HCEC 1CT (cell line): Measurements from ENCODE around the gene DERL3.
A peak's percentile ranks its signal among the peaks of the same experiment; 100 is the strongest.

Experiments
- DNase-seq: peaks from one replicate; pipeline ENCODE4 v3.0.0-alpha.2; 2017

Gene DERL3

DNA sequence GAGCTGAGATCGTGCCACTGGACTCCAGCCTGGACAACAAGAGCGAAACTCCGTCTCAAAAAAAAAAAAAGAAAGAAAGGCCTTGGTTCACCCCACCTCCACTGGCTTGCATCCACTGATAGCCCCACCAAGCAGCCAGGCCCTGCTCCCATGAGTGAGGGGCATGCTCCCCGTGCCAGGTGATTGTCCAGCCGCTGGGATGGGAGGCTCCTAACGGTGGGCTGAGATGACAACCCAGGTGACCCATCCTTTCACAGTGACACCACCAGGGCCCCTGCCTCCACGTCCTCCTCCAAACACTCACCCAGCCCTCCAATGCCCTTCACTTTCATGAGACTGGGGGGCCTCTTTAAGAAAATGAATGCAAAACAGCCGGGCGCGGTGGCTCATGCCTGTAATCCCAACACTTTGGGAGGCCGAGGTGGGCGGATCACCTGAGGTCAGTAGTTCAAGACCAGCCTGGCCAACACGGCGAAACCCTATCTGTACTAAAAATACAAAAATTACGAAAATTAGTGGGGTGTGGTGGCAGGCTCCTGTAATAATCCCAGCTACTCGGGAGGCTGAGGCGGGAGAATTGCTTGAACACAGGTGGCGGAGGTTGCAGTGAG lies 8.6 kb upstream of the DERL3 start:
- no peak for DNase-seq

DNA sequence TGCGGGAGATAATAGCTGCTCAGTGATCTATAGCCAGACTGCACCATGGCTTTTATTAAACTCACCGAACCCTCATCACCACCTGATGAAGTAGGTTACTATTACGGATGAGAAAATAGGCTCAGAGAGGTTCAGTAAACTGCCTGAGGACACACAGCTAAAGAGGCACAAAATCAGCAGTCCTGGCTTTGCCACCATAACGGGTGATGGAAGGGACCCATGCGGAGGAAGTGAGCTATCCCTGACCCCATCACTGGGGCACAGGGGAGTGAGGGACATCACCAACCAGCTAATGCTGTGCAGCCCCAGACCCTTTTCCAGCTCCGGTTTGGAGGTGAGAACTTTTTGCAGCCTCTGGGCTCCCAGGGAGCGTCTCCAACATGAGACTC lies 7.3 kb upstream of the DERL3 start:
- DNase-seq = no peak

DNA sequence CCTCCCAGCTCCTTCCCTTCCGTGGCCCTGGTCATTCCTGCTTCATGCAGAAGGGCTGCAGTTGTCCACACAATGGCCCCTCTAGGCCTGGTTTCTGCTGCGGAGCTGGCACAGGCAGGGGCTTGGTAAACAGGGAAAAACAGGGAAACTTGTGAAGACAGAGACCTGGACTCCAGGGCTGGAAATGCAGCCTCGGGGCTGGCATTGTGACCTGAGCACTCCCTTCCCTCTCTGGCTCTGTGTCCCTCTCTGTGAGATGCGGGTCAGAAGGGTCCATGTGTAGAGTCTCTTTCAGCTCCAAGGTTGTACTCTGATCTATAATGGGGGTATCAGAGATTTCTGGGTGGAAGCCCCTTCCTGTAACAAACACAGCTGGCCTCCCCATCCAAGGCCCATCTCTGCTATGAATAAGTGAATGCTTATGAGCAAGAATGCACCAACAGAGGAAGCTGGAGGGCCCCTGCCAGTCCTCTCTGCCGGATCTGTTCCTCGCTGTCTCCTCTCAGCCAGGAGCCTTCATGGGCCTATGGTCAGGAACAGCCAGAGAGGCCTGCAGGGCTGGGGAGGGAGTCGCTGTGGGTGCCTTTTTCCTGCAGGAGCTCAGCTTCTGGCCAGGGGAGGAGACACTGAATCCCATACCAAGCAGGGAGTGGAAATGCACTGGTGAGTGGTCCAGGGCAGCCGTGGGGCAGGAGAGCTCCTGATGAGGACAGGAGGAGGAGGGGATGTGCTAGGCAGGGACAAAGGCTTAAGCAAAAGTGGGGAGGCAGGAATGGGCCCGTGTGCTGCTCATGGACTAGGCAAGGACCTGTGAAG lies 6.7 kb upstream of the DERL3 start:
- no peak for DNase-seq

DNA sequence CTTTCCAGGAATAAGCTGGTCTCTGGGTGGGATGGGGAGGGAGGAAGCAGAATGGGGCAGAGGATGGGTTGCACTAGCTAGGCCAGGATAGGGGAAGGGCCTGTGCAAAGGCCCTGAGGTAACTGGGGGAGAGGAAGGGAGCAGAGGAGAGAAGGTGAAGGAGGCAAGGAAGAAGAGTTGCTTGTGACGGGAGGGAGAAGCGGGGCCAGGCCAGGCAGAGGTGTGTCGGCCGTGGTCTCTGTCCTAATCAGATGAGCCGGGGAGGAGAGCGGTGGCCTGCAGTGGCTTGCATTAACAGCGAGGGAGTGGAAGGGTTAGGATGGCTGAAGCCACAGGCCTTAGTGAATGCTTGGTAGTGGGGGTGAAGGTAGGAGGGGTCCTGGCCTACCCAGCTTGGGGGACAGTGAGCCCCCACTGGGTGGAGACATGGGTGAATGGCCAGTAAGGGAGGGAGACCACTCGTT lies 6.0 kb upstream of the DERL3 start:
- DNase-seq = no peak

DNA sequence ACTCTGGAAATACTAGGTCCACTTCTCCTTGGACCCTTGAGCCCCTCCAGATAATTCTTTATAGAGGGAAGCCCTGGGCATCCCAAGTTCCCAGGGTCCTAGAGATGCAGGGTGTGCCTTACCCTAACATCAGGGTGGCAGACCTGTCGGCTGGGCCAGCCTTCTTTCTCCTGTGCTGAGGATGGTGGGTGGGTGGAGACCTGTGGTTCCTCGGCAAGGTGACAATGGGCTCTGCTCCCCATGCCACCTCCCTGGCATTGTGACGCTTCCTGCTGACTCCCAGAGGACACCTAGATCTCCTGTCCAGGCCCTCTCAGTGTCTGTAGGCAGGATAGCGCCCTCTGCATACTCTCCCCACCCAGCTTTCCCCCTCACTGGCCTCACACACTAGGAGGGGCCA lies 3.8 kb upstream of the DERL3 start:
- DNase-seq = no peak

DNA sequence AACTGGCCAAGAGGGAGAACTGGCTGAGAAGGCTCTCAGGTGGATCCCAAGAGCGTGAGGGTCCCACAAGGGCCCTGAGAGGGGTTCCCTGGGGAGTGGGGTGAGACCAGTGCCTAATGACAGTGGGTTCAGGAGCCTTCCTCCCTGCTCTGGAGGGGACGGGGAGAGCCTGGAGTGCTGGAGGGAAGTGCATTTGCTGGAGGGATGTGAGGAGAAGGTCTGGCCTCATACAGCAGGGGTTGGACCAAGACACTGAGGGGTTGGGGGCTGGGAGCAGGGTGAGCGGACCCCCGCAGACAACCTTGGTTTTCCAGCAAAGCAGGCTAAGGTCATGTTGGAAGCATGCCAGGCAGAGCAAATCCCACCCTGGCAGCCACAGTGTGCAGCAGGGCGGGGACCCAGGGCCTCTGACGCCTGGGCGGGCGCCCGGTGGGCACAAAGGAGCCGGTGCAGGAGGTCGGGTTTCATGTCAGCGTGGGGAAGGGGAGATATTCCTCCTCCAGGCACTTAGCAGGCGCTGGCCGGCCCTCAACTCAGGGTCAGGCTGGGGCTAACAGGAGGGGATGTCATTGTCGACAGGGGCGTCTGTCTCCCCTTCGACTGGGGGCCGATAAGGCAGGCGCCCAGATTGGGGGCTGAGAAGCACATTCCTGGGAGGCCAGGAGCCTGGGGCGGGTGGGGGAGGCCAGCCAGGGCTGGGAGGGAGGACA lies 3.1 kb upstream of the DERL3 start:
- no peak for DNase-seq

DNA sequence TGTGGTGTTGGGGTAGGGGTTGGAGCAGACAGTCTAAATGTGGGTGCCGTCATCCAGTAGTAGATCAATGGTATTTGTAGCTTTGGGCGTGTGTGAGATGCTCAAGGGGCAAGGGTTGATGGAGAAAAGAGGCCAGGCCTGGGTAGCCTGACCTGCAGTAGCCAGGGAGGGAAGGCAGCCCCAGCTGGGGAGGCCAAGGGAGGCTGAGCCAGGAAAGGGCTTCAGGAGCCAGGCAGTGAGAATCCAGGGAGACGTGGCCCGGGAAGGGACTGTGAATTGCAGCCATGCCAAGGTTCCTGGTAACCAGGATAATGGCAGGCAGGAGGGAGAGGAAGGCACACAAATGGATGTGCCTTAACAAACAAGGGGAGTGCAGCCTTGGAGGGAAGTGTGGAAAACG lies 2.5 kb upstream of the DERL3 start:
- no peak for DNase-seq

DNA sequence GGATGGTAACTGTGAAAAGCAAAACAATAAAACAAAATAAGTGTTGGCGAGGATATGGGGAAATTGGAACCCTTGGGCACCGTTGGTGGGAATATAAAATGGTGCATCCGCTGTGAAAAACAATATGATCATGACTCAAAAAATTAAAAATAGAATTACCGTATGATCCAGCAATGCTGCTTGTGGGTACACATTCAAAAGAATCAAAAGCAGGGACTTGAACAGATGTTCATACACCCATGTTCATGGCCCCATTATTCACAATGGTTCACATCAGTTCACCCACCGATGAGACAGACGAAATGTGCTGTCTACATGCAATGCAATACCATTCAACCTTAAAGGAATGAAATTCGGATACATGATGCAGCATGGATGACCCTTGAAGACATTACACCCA lies 1.2 kb upstream of the DERL3 start:
- peak; percentile 6 for DNase-seq

DNA sequence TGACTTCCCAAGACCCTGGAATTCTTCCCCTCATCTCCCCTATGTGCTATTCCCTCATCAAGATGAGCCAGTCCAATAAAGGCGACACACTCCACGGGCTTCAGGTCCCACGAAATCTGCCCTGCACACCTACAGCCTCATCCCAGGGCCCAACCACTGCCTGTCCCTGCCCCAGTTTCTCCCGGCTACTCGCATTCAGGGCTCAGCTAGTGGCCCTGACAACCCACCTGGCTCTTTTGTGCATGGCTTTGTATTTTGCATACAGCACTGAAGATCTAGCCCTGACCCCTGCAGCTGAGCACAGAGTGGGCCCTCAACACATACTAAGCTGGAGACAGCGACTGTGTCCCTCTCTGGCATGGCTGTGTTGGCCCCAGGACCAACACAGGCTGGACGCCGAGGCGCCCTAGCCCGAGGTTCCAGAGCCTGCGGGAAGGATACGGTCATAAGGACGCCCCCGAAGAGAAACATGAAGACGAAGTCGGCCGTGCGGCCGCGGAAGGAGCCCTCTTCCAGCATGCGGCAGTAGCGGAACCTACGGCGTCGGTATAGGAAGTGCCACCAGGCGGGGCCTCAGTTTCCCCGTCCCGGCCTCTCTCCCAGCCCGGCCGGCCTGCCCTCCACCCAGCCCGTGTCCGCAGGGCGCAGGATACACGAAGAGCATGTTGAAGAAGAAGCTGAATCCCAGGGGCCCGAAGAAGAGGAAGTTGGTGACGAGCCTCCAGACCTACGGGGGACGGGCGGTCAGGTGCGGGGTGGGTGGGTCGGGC lies 710 bp downstream of the DERL3 start:
- DNase-seq = no peak

DNA sequence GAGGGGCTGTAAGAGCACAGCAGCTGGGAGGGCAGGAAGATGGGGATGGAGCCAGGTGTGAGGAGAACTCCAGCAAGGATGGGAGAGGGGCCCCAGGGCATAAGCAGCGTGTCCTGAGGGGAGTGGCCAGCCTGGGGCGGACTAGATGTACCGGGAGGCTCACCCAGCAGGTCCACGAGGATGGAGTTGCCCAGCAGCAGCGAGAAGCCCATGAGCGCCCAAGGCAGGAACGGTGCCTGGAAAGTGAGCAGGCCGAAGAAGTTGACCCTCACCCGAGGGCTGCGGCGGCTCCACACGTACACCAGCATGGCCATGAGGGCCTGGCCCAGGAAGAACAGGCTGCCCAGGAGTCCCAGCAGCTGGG lies 1.3 kb downstream of the DERL3 start:
- DNase-seq = no peak

DNA sequence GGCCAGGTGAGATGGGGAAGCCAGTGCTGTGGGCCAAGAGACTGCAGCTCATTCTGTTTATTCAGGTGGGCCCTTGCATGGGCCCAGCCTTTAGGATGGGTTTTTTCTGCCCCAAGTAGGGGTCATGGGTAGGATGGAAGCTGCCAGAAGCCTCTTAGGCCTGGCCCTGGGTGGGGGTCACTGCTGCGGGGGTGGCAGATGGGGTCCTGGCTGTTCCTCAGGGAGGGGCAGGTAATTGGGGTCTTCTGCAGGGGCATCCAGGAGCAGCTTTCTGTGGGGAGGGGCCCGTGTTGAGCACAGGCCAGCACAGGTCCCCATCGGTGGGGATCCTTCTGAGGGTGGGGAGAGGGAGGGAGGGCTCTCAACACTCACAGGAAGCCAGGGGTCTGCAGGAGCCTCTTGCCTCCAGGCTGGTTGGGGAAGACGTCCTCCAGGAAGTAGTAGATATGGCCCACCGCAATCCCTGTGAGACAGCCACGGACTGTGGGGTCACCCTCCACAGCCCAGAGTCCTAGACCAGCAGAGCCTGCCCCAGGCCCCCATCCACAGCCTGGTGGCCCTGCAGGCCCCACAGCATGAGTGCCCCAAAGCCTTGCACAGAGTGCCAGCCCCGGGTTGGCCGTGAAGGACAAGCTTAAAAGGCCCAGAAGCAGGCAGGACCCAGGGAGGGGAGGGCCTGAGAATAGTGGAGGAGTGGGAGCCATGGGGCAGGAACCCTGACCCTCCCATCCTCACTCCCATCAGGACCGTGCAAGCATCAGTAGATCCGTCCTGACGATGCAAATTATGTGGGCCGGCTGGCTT lies 1.9 kb downstream of the DERL3 start:
- no peak for DNase-seq

DNA sequence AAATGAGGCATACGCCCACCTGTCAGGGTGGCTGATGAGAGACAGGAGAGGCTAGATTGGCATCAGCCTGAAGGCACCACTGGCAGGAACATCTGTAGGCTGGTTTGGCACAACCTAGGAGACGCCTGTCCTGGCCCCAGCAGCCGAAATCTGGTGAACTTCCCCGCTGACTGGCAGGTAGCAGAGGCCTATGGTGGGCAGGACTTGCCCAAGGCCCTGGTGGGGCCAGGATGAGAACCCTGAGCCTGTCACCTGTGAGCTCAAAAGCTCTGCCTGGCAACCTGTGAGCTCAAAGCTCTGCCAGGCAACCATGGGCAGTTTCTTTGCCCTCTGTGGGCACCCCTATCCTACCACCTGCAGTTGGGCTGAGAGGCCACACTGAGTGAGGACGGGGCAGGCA lies 2.5 kb downstream of the DERL3 start:
- no peak for DNase-seq

DNA sequence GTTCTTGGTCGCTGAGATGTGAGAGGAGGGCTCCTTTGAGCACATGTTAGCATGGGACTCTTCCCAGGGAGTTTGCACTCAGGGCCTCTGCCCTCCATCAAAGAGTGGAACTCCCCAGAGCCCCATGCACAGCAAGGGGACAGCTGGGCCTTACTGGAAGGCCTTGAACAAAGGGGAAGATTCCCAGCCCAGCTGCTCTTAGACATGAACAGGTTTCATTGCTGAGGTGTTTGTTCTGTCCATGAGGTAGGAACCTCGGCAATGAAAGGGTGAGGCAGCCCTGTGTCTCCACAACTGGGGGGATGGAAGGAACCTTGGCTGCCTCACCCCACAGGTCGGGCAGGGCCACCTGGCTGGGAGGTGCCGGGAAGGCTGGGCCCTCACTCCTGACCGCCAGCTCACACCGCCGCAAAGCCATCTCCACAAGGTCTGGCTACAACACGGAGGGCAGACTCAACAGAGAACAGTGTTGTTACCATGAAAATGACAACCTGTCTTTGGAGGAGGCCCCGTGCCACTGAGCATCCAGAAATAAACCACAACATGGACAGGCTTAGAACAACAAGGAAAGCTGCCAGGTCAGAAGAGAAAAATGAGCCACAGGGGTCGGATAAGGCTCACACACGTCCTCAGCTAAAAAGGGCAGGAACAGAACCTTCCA lies 3.2 kb downstream of the DERL3 start:
- no peak for DNase-seq

DNA sequence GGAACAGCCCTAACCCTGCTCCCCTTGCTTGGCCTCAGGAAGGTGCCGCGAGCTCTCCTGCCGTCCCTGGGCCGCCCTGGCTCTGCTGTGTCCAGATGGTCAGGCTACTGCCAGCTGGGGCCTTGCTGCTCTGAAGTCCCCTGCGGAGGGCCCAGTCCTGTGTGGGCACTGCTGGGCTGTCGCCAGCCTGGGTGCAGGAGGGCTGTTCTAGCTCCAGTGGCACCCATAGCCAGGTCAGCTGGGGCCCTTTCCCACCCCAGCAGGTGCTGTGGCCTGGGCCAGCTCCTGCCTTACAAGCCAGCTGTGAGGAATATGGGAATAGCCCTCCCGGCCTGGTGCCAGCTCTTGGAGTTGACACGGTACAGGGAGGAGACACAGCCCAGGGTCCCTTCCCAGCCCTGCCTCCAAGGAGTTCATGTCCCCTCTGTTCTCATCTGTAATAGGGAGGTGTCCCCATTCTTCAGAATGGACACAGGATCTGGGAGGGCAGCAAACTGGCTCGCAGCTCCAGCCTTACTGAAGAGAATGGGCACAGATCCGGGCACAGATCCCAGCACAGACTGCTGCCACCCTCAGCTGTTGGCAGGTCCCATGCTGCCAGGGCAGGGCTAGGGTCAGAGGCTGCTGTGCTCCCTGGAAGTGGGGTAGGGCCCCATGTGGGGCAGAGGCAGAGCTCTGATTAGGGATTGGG lies 3.9 kb downstream of the DERL3 start:
- no peak for DNase-seq

DNA sequence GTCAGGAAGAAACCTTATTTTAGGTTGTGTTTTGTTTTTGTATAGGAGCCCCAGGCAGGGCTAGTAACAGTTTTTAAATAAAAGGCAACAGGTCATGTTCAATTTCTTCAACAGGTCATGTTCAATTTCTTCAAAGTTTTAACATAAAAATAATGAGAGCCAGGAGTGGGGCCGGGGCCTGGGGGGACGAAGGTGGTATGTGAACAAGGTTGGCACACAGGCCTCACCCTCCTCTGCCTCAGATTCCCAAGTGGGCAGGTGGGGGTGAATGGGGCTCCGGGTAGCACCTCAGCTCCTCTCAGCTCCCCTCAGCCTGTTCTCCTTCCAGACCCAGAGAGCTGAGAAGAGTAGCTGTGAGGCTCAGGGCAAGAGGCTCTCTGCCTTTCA lies 4.4 kb downstream of the DERL3 start:
- no peak for DNase-seq

DNA sequence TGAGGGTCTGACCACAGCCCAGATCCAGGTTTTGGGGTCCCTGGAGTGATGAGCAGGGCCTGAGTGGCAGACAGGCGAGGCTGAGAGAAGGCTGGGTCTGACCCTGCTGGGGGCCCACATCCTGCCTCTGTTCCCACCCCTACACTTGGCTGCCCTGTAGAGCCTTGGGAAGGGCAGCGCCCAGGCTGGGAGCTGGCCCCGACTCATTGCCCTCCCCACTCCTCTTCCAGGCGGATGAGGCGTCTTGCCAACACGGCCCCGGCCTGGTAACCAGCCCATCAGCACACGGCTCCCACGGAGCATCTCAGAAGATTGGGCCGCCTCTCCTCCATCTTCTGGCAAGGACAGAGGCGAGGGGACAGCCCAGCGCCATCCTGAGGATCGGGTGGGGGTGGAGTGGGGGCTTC lies 4.9 kb downstream of the DERL3 start:
- DNase-seq = no peak

DNA sequence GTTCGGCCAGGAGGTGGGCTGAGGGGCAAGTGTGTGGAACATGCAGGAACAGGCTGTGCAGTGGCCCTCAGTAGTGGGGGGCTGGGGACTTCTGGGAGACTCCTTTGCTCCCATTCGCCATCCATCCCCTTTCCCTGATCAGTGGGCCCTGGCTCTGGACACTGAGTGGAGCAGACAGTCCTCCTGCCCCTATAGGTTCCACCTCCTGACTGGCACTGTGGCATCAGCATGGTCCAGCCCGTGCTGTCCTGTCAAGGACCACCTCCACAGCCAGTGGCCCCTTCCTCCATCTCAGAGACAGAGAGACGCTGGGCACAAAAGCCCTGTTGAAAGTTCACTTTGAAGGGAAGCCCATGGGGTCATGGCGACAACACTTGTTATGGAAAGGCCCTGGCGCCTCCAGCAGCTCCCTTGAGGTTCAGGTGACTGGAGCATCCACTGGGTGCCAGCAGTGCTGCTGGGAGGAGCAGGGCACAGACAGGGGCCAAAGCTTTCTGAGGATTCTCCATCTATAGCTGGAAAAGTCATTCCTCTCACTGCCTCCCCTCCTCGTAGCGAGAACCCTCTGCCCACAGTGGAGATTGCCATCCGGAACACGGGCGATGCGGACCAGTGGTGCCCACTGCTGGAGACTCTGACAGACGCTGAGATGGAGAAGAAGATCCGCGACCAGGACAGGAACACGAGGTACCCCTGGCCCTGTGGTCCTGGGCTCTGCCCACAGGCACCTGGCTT lies 5.6 kb downstream of the DERL3 start:
- DNase-seq = no peak

DNA sequence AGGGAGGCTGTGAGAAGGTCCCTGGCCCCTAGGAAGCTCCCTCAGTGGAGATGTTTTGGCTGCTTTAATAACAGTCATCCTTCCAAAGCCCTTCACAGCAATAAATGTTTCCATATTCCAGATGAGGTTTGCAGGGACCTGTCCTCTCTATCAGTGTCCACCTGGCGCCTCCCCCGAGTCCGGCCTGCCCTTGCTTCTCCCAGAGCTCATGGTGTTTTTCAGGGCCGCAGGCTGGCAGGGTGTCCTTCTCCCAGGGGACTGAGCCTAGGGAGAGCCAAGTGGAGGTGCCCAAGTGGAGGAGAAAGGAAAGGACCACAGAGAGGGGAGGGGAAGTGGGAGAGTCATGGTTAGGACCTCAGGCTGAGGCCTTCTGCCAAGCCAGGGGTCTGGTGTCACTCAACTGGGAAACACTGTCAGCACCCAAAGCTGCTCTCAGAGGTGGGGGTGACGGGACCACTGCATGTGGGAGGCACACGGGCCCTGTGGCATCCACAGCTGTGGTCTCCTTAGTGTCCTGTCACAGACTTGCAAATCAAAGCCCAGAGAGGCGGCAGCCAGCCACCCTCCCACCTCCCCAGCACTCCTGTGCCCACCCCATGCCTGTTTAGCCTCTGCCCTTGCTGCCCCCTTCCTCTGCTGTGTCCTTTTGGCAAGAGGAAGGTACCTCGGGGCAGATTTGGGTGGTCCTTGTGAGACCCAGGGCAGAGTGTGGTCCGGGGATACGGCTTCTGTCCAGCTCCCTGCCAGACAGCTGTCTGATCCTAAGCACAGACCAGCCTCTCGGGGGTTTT lies 6.4 kb downstream of the DERL3 start:
- DNase-seq = no peak

DNA sequence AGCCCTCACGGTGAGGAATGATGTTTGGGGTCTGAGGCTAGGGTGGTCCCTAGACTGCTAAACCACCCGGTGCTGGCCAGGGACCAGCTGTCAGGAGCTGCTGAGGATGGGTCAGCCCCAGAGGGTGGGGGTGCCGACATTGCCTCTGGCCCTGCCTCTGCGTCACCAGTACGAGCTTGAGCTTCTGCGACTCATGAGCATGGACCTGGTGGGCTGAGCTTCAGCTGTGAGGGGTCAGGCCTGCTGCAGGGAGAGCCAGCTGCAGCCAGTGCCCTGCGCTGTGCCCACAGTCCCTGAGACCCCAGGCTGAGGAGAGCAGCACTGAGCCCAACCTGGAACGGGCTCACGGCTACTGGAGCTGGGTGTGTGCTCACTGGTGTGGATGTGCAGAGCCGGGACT lies 7.0 kb downstream of the DERL3 start:
- DNase-seq = no peak

DNA sequence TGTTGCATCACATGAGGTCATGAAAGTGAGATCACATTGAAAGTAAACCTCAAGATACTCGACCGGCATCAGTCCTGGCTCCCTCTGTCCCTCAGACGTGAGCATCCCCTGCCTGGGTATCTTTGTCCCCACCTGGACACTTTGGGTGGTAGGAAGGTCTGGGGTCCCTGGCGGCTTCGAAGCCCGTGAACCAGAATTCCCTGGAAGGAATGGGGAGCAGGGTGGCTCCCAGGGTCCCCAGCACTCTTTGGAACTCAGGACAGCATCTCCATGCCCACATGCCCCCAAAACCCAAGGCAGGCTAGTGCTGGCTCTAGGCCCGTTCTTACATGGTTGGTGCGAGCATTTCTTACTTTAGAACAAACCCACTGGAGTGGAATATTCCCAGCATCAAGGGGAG lies 7.5 kb downstream of the DERL3 start:
- no peak for DNase-seq
